Stomach smooth muscle (tissue), 2 donors: ENCODE measurements around the gene OSTM1.

Experiments
- H3K27ac ChIP-seq: one replicate; pipeline ENCODE4 v1.7.0; 2013; ENCODE audit warnings: mild to moderate bottlenecking, low read length, inconsistent platforms
- H3K27me3 ChIP-seq, 2 donors: one replicate each; pipeline ENCODE4 v1.7.0; 2013; ENCODE audit warnings: low read length in 2 of 2; ENCODE audit not compliant: insufficient read depth in 2 of 2, control insufficient read depth in 1 of 2
- H3K36me3 ChIP-seq, 2 donors: one replicate each; pipeline ENCODE4 v1.7.0; 2013; ENCODE audit warnings: low read length in 2 of 2; ENCODE audit not compliant: control insufficient read depth in 2 of 2, insufficient read depth in 2 of 2
- H3K4me1 ChIP-seq: one replicate; pipeline ENCODE4 v1.7.0; 2013; ENCODE audit warnings: low read length; ENCODE audit not compliant: control insufficient read depth, insufficient read depth
- H3K4me3 ChIP-seq, 2 donors: one replicate each; pipeline ENCODE4 v1.7.0; 2013; ENCODE audit warnings: low read length in 2 of 2
- H3K9ac ChIP-seq, 2 donors: one replicate each; pipeline ENCODE4 v1.7.0; 2013; ENCODE audit warnings: low read length in 2 of 2, mild to moderate bottlenecking in 1 of 2
- H3K9me3 ChIP-seq, 2 donors: one replicate each; pipeline ENCODE4 v1.7.0; 2013; ENCODE audit warnings: low read length in 2 of 2; ENCODE audit not compliant: control insufficient read depth in 2 of 2
- donor health status: healthy.
- donor health status: Pancreatic carcinoma.

The OSTM1 gene

DNA sequence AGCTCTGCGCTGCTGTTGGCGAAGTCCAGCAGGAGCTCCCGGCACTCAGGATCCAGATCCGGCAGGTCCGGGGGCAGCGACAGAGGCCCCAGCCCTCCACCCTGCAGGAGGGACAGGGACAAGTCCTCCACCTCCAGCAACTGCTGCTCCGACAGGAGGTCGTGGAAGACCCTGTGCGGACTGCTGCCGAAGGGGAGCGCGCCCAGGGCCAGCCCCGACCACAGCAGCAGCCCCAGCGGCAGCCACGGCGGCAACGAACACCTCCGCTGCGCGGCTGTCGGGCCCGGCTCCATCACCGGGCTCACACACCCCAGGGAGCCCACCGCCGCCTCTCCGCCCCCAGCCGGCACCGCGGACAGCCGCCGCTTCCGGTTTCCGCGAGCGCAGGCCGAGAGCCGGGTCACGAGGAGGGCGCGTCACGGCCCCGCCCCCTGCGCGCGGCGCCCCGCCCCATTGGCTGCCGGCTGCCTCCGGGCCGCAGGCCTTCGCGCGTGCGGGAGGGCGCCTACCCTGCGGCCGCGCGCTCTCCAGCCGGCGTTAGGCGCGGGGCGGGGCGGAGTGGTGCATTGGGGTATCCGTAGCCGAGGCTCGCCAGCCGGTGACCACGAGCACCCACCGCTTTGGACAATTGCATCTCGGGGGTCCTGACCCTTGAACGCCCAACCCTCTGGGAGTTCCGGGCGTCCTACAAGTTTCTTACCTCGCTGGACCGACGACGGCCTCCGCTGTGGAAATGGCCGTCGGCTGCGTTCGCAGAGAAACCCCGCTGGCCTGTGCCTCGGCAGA, at the start of gene OSTM1:
Gene OSTM1, minus strand, starts transcription at position 383 of the 786 bp plus-strand sequence. Its CDS starts 90 bp downstream, at position 293.
- H3K9me3 ChIP-seq = no peaks in the 10 kb centered on the region
- H3K4me1 ChIP-seq = peaks cover 8% of the 10 kb centered on the region
- H3K27me3 ChIP-seq = no peaks in the 10 kb centered on the region
- peak within 1 kb of the TSS; percentile 97 to 98 for H3K4me3 ChIP-seq
- peak within 1 kb of the TSS; percentile 69 for H3K27ac ChIP-seq
- peak within 1 kb of the TSS; percentile 85 to 91 for H3K9ac ChIP-seq
- no peaks in the 10 kb centered on the region for H3K36me3 ChIP-seq

DNA sequence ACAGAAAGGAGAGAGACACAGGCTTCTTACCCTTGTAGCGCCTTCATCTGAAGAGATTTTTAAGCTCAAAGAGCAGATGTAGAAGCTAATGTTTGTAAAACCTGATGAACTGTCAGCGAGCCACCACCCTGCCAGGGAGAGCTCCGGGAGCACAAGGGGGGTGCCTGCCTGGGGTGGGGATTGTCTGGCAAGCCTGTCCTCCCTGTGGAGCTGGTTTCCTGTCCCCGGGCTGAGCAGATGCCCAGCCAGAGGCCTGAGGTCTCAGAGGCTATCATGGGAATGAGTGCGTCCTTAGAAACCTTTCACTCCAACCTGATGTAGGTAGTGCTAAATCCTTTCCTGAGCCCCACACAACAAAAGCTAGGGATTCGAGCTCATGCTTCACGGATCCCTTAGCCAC, 49.4 kb upstream of the OSTM1 start:
- Histone ChIP-seq H3K4me3 (no peak overlapping the region), H3K27me3 (peaks cover 49 to 59% of the 10 kb centered on the region in 2 donors), H3K27ac (no peak overlapping the region)

GRCh38 chr6:108123481-108123929, 49.0 kb upstream of the OSTM1 start:
- H3K9ac ChIP-seq = no peak overlapping the region
- no peak overlapping the region for H3K27ac ChIP-seq
- H3K36me3 ChIP-seq = no peaks in the 10 kb centered on the region
- H3K27me3 ChIP-seq = peaks cover 53 to 63% of the 10 kb centered on the region in 2 donors
- H3K4me3 ChIP-seq = no peak overlapping the region
- H3K9me3 ChIP-seq = peaks cover 2 to 6% of the 10 kb centered on the region in 2 donors
- H3K4me1 ChIP-seq = peaks cover 9% of the 10 kb centered on the region

More for the DNA sequence above, 49.4 kb upstream of the OSTM1 start:
- H3K36me3 ChIP-seq = no peaks in the 10 kb centered on the region
- peaks cover 2 to 6% of the 10 kb centered on the region in 2 donors for H3K9me3 ChIP-seq
- no peak overlapping the region for H3K9ac ChIP-seq
- H3K4me1 ChIP-seq = peaks cover 5% of the 10 kb centered on the region

DNA sequence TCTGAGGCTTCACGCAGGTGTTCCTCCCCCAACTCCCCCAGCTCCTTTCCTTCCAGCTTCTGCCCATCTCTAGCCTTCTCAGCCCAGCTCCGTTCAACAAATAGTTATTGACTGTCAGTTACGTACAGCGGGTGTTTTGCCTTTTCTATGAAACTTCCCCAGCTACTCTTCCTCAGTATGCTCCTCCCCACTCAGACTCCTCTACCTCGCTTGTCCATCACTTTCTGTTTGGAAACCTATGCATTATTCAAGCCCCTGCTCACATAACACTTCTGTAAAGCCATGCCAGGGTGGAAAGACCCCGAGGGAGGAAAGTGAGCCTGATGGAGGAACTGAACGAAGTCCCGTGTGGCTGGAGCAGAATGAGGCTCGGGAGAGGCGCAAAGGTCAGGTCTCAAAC, 47.1 kb upstream of the OSTM1 start:
- peaks cover 19% of the 10 kb centered on the region for H3K4me1 ChIP-seq
- no peaks in the 10 kb centered on the region for H3K36me3 ChIP-seq
- no peak overlapping the region for H3K27ac ChIP-seq
- H3K9ac ChIP-seq = no peak overlapping the region
- H3K4me3 ChIP-seq = no peak overlapping the region
- H3K9me3 ChIP-seq = peaks cover 2 to 6% of the 10 kb centered on the region in 2 donors
- H3K27me3 ChIP-seq = peaks cover 64 to 77% of the 10 kb centered on the region in 2 donors

DNA sequence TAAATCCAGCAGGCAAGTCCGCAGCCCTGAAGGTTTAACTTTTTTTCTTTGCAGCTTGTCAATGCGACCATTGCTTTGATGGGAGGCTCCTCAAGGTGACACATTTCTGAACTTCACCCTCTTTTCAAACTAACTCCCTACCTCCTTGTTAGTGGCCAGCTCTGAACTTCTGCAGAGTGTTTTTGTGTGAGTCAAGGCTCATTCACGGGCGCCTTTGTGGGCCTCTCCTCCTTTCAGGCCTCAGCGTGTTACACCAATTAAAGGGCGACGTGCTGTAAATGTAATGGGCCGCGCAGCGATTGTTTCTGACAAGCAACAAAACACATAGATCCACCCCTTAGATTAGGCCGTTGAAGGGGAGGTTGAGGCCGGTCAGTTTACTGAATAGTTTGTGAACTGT, 45.8 kb upstream of the OSTM1 start:
- Histone ChIP-seq H3K4me1 (peaks cover 19% of the 10 kb centered on the region), H3K36me3 (no peaks in the 10 kb centered on the region), H3K4me3 (no peak overlapping the region), H3K9ac (no peak overlapping the region), H3K27ac (no peak overlapping the region), H3K9me3 (peaks cover 2 to 4% of the 10 kb centered on the region in 2 donors), H3K27me3 (peaks cover 71 to 79% of the 10 kb centered on the region in 2 donors)

GRCh38 chr6:108119769-108120141, 45.2 kb upstream of the OSTM1 start:
- no peak overlapping the region for H3K4me3 ChIP-seq
- H3K4me1 ChIP-seq = peaks cover 25% of the 10 kb centered on the region
- no peak overlapping the region for H3K27ac ChIP-seq
- H3K9me3 ChIP-seq = peaks cover 2 to 4% of the 10 kb centered on the region in 2 donors
- no peak overlapping the region for H3K9ac ChIP-seq
- peaks cover 76 to 84% of the 10 kb centered on the region in 2 donors for H3K27me3 ChIP-seq
- H3K36me3 ChIP-seq = no peaks in the 10 kb centered on the region

DNA sequence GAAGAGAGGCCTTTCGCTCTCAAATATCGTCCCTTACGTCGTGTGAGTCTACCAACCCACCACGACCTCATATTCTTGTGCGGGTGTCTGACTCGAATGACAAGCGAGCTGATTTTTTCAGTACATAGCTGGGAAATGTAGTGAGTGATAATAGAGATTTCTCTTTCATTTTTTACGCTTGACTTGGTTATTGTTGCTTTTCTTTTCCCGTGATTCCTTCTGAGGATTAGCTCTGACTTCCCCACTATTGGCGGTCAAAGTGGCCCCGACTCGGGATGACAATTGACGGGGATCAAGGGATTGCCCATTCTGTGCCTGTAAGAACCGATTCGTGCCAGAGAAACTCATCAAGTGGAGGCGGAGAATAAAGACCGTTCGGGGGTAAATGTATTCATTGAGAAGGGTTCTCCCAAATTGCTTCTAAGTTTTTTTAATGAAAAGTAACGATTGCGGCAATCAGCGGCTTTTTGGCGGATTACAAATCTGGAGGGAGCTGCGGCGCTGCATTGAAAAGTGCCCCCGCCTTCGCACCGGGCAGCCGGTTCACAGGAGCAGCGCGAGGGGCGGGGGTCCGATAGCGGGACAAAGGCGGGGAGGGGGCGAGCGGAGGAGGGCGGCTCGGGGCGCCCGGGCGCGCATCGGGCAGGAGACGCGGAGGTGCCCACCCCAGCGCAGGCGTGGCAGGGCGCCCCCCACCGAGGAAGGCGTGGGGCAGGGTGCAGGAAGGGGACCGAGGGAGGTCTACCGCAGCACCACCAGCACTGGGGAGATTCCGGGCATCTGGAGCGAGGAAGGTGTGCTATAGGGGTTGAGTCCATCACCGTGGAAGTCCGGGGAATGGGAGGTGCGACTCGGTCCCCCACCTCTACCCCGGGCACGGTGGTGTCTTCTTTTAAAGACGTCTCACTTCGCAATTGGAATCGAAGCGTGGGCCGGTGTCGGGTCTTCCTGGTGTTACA, 44.5 kb upstream of the OSTM1 start:
- Histone ChIP-seq H3K9ac (no peak overlapping the region), H3K36me3 (no peaks in the 10 kb centered on the region), H3K9me3 (peaks cover 0 to 2% of the 10 kb centered on the region in 2 donors), H3K4me3 (peak overlapping the region; percentile 63 to 74), H3K27me3 (peaks cover 74 to 89% of the 10 kb centered on the region in 2 donors), H3K27ac (no peak overlapping the region), H3K4me1 (peaks cover 26% of the 10 kb centered on the region)

DNA sequence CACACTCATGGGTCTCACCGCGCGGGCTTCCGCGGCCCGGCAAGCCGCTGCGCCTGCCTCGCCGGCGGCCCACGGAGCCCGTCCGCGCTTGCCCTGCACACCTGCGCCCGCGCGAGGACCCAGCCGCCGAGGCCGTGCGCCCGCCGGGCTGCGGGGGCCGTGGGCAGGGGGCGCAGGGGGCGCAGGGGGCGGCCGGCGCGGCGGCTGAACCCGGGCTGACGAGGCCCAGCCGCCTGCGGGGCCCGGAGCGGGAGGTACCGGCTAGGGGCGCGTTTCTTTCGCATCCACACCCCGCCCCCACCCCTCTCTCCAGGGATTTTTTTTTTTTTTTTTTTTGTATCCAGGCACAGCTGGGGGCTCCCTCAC, 43.8 kb upstream of the OSTM1 start:
- H3K9ac ChIP-seq = no peak overlapping the region
- peaks cover 74 to 89% of the 10 kb centered on the region in 2 donors for H3K27me3 ChIP-seq
- peak overlapping the region; percentile 74 to 77 for H3K4me3 ChIP-seq
- no peak overlapping the region for H3K27ac ChIP-seq
- H3K36me3 ChIP-seq = no peaks in the 10 kb centered on the region
- H3K9me3 ChIP-seq = peaks cover 0 to under 1% of the 10 kb centered on the region in 2 donors
- peaks cover 32% of the 10 kb centered on the region for H3K4me1 ChIP-seq

- H3K9ac ChIP-seq = no peak overlapping the region
- peaks cover 71 to 90% of the 10 kb centered on the region in 2 donors for H3K27me3 ChIP-seq
- H3K27ac ChIP-seq = no peak overlapping the region
- peaks cover 32% of the 10 kb centered on the region for H3K4me1 ChIP-seq
- no peaks in the 10 kb centered on the region for H3K9me3 ChIP-seq
- H3K36me3 ChIP-seq = no peaks in the 10 kb centered on the region
- H3K4me3 ChIP-seq = peak overlapping the region; percentile 71 to 77
These were observed 43.2 kb upstream of the OSTM1 start for GRCh38 chr6:108117427-108118358.
